Measurements from ENCODE around the gene FGD5. TPM values are rescaled to one million over a fixed set of nuclear protein-coding genes. Genes with fewer than 3 reads are reported as not detected.

Gene FGD5
- polyA plus RNA-seq, 1 of the 3 experiments (the other 2 are of a cell fraction): not detected

- Histone ChIP-seq H3K9me2 (no peaks in the 10 kb centered on the region), H3K9ac (no peak overlapping the region), H3K27ac (ENCODE audit: low read depth in 2 of 2, low read length in 1 of 2) (no peak overlapping the region), H3K79me2 (ENCODE audit: insufficient read depth) (no peaks in the 10 kb centered on the region), H3K36me3 (replicated peaks in 1 of 2; ENCODE audit: control insufficient read depth in 1 of 2, insufficient read depth in 2 of 2, low read length in 1 of 2) (no peaks in the 10 kb centered on the region), H3K4me1 (ENCODE audit: control insufficient read depth in 1 of 2, insufficient read depth in 2 of 2, low read depth in 1 of 2, low read length in 1 of 2) (peaks cover 0 to 5% of the 10 kb centered on the region in 2 experiments; a peak in 1 of 4 replicates), H4K20me1 (ENCODE audit: insufficient read depth) (no peaks in the 10 kb centered on the region), H3K4me2 (no peak overlapping the region), H3K4me3 (ENCODE audit: low read depth in 2 of 2, low read length in 1 of 2) (no peak overlapping the region), H3K27me3 (ENCODE audit: insufficient read depth) (peaks cover 2% of the 10 kb centered on the region; the same call in 1 of the 2 replicates), H2AFZ (ENCODE audit: low read depth) (no peak overlapping the region), H3K9me3 (no peaks in the 10 kb centered on the region), H3F3A (replicated peaks; ENCODE audit: insufficient read depth) (no peaks in the 10 kb centered on the region)
- CTCF ChIA-PET: interaction anchor here (0.9 kb wide), 1 partner anchor 14 kb away, joined by 4 read pairs; no protein-coding TSS in a partner anchor
- 49% methylated on average over 3 of the region's 4 CpGs for WGBS (ENCODE audit: low lambda C conversion rate)
- POLR2A ChIA-PET: no interaction called here
- no peak for DNase-seq
- no peak for TF ChIP-seq USF1 (IDR thresholded peaks at IDR 0.05; ENCODE audit: borderline replicate concordance, low read depth)
- TF ChIP-seq CHD2 (IDR thresholded peaks at IDR 0.05; ENCODE audit: low read length, partially characterized antibody): no peak
- TF ChIP-seq JUND (IDR thresholded peaks at IDR 0.05): no peak
- no peak for TF ChIP-seq RCOR1 (IDR thresholded peaks at IDR 0.05; ENCODE audit: low read length)
- TF ChIP-seq, protein P1, sequence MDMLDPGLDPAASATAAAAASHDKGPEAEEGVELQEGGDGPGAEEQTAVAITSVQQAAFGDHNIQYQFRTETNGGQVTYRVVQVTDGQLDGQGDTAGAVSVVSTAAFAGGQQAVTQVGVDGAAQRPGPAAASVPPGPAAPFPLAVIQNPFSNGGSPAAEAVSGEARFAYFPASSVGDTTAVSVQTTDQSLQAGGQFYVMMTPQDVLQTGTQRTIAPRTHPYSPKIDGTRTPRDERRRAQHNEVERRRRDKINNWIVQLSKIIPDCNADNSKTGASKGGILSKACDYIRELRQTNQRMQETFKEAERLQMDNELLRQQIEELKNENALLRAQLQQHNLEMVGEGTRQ (IDR thresholded peaks at IDR 0.05; ENCODE audit: borderline replicate concordance, low read depth, low read length): no peak
- no peak for TF ChIP-seq MAX (IDR thresholded peaks at IDR 0.05; ENCODE audit: low read depth)
- no peak for TF ChIP-seq TAF1 (IDR thresholded peaks at IDR 0.05; ENCODE audit: borderline replicate concordance, low read depth, low read length)
- no peak for TF ChIP-seq MEF2A (IDR thresholded peaks at IDR 0.05; ENCODE audit: borderline replicate concordance, low read depth)
- no peak for TF ChIP-seq RAD21 (IDR thresholded peaks at IDR 0.05; ENCODE audit: low read length)
- TF ChIP-seq, protein P2, sequence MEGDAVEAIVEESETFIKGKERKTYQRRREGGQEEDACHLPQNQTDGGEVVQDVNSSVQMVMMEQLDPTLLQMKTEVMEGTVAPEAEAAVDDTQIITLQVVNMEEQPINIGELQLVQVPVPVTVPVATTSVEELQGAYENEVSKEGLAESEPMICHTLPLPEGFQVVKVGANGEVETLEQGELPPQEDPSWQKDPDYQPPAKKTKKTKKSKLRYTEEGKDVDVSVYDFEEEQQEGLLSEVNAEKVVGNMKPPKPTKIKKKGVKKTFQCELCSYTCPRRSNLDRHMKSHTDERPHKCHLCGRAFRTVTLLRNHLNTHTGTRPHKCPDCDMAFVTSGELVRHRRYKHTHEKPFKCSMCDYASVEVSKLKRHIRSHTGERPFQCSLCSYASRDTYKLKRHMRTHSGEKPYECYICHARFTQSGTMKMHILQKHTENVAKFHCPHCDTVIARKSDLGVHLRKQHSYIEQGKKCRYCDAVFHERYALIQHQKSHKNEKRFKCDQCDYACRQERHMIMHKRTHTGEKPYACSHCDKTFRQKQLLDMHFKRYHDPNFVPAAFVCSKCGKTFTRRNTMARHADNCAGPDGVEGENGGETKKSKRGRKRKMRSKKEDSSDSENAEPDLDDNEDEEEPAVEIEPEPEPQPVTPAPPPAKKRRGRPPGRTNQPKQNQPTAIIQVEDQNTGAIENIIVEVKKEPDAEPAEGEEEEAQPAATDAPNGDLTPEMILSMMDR (IDR thresholded peaks at IDR 0.05): no peak
- TF ChIP-seq FOSL2 (IDR thresholded peaks at IDR 0.05; ENCODE audit: borderline replicate concordance, low read depth): no peak
- TF ChIP-seq YY1 (IDR thresholded peaks at IDR 0.05; ENCODE audit: low read depth): no peak
- TF ChIP-seq GATA2 (CRISPR knock-in tag; IDR thresholded peaks at IDR 0.05): no peak
- no peak for TF ChIP-seq EZH2phosphoT487 (IDR thresholded peaks at IDR 0.05; ENCODE audit: borderline replicate concordance, low read depth)
- no peak for TF ChIP-seq REST (IDR thresholded peaks at IDR 0.05; ENCODE audit: low read depth, low read length)
These were observed 12.7 kb upstream of the FGD5 start for GRCh38 chr3:14805961-14806537.

Data from SK-N-SH (cell line).